MCF 10A (cell line): ENCODE results near the gene IFNA5. TPM values are rescaled to one million over a fixed set of nuclear protein-coding genes. Genes with fewer than 3 reads are reported as not detected.

Experiments
- BruUV-seq: library from RNA; stranded (reverse); fragments of 400-500 nt; replicated peaks from 2 replicates; lab custom pipeline; 2021; lab: Mats Ljungman, UMichigan
- CTCF ChIA-PET: fragments of 300-600 bp; sonication (Branson Sonifier 250); formaldehyde crosslinking; extraction: SDS; loops from one replicate; lab custom pipeline; 2021; ENCODE audit warnings: antibody characterized with exemption, inconsistent platforms; lab: Yijun Ruan, JAX
- POLR2A ChIA-PET: fragments of 300-600, 350-650 bp; sonication (Branson Sonifier 250); formaldehyde crosslinking; extraction: SDS; loops from one replicate; lab custom pipeline; 2020; ENCODE audit warnings: antibody characterized with exemption, inconsistent platforms; lab: Yijun Ruan, JAX
- DNase-seq: peaks from one replicate; pipeline ENCODE4 v3.0.0-alpha.2; 2018; ENCODE audit not compliant: unreplicated experiment
- H3K27ac Mint-ChIP-seq: one replicate; pipeline ENCODE4 v1.8.0; 2022; ENCODE audit warnings: mild to moderate bottlenecking, low read depth, mixed read lengths; ENCODE audit not compliant: unreplicated experiment
- H3K27me3 Mint-ChIP-seq: one replicate; pipeline ENCODE4 v1.8.0; 2022; ENCODE audit warnings: mixed read lengths; ENCODE audit not compliant: insufficient read depth, unreplicated experiment
- H3K36me3 Mint-ChIP-seq: one replicate; pipeline ENCODE4 v1.8.0; 2022; ENCODE audit warnings: mild to moderate bottlenecking, moderate library complexity, mixed read lengths; ENCODE audit not compliant: insufficient read depth, unreplicated experiment
- H3K4me1 Mint-ChIP-seq: one replicate; pipeline ENCODE4 v1.8.0; 2022; ENCODE audit warnings: mixed read lengths; ENCODE audit not compliant: insufficient read depth, unreplicated experiment
- H3K4me3 Mint-ChIP-seq: one replicate; pipeline ENCODE4 v1.8.0; 2022; ENCODE audit warnings: mild to moderate bottlenecking, moderate library complexity, mixed read lengths; ENCODE audit not compliant: unreplicated experiment
- H3K9me3 Mint-ChIP-seq: one replicate; pipeline ENCODE4 v1.8.0; 2022; ENCODE audit warnings: mixed read lengths; ENCODE audit not compliant: unreplicated experiment
- intact Hi-C: fragments of 100-400 bp; cut with micrococcal nuclease; formaldehyde crosslinking; loops from 2 replicates; pipeline ENCODE4 v1.14.1; 2022
- total RNA-seq: library from RNA; stranded (reverse); gene quantifications from 2 replicates; pipeline ENCODE4 v1.2.3, GENCODE V29; 2022
- TF ChIP-seq, protein P1 (sequence below): fragments of 200-600 bp; IDR thresholded peaks from one replicate; pipeline ENCODE4 v1.8.0; 2022; ENCODE audit warnings: antibody characterized with exemption, mild to moderate bottlenecking; ENCODE audit not compliant: unreplicated experiment

IFNA5 gene
- total RNA-seq, 1 experiment from 2014 or later: not detected

DNA sequence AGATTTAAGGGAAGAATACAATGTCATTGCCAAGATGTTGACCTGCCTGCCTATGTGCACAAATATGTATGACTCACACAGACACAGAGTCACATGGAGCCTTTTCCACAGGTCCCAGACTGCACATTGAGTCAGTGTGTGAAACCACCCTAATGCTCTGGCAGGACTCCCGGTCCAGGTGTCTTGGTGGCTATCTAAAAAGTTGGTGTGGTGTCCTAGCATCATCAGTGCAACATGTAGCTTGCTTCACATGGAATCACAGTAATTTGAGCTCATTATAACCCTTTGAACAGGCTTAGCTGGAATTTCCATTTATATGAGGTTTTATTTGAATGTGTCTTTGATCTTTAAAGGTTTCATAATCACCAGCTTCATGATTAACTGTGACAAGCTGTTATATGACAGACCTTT, 10.7 kb downstream of the IFNA5 start:
- no peak overlapping the region for H3K4me3 Mint-ChIP-seq
- no peaks in the 10 kb centered on the region for H3K9me3 Mint-ChIP-seq
- BruUV-seq: no TSS peak
- CTCF ChIA-PET: no interaction called here
- POLR2A ChIA-PET: no interaction called here
- intact Hi-C loops: no loop called here
- H3K27me3 Mint-ChIP-seq: peaks cover 10% of the 10 kb centered on the region
- TF ChIP-seq, protein P1, sequence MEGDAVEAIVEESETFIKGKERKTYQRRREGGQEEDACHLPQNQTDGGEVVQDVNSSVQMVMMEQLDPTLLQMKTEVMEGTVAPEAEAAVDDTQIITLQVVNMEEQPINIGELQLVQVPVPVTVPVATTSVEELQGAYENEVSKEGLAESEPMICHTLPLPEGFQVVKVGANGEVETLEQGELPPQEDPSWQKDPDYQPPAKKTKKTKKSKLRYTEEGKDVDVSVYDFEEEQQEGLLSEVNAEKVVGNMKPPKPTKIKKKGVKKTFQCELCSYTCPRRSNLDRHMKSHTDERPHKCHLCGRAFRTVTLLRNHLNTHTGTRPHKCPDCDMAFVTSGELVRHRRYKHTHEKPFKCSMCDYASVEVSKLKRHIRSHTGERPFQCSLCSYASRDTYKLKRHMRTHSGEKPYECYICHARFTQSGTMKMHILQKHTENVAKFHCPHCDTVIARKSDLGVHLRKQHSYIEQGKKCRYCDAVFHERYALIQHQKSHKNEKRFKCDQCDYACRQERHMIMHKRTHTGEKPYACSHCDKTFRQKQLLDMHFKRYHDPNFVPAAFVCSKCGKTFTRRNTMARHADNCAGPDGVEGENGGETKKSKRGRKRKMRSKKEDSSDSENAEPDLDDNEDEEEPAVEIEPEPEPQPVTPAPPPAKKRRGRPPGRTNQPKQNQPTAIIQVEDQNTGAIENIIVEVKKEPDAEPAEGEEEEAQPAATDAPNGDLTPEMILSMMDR: no peak
- no peaks in the 10 kb centered on the region for H3K4me1 Mint-ChIP-seq
- no peak overlapping the region for H3K27ac Mint-ChIP-seq
- no peaks in the 10 kb centered on the region for H3K36me3 Mint-ChIP-seq
- DNase-seq: peak; percentile 60

DNA sequence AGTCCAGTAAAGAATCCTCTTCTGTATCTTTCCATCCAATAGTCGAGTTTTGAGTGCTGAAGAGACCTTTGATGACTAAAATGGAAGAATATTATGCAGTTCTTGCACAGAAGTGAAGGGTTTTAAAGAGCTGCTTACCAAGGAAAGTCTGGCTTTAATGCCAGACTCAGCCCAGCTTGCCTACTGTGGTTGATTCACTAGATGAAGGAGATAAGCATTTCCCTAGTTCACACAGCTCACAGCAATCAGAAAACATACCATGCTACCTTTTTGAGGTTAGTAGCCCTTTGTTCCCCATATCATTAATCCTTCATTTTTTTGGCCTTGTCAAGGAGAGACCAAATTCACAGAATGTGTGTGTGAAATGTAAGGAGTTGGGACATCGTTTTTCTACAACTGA, 15.3 kb downstream of the IFNA5 start:
- Mint-ChIP-seq H3K4me3 (no peak overlapping the region), H3K4me1 (no peaks in the 10 kb centered on the region), H3K9me3 (no peaks in the 10 kb centered on the region), H3K27ac (no peak overlapping the region), H3K27me3 (peaks cover 15% of the 10 kb centered on the region), H3K36me3 (no peaks in the 10 kb centered on the region)
- TF ChIP-seq, protein P1: no peak
- intact Hi-C loops: no loop called here
- ChIA-PET CTCF (no interaction called here), POLR2A (no interaction called here)
- no TSS peak for BruUV-seq
- DNase-seq: no peak

DNA sequence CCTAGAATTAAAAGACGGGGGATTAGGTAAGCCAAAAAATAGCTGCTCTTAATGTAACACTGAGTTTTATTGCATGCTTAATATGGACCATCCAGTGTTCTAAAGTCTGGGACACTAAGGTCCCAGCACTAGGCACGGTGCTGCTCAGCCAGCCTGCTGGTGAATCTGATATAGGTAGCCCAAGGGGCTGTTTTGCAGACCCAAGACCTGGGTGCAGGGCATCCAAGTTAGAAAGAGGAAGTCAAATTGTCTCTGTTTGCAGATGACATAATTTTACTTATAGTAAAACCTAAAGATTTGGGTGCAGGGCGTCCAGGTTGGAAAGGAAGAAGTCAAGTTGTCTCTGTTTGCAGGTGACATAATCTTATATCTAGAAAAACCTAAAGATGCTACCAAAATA, 17.8 kb downstream of the IFNA5 start:
- Mint-ChIP-seq H3K4me1 (no peaks in the 10 kb centered on the region), H3K27me3 (peaks cover 17% of the 10 kb centered on the region), H3K36me3 (no peaks in the 10 kb centered on the region), H3K27ac (no peak overlapping the region), H3K4me3 (no peak overlapping the region), H3K9me3 (no peaks in the 10 kb centered on the region)
- no TSS peak for BruUV-seq
- no peak for DNase-seq
- intact Hi-C loops: no loop called here
- TF ChIP-seq, protein P1: no peak
- CTCF ChIA-PET: interaction anchor here (1.0 kb wide), 1 partner anchor 15 kb away, joined by 3 read pairs; no protein-coding TSS in a partner anchor
- POLR2A ChIA-PET: no interaction called here

DNA sequence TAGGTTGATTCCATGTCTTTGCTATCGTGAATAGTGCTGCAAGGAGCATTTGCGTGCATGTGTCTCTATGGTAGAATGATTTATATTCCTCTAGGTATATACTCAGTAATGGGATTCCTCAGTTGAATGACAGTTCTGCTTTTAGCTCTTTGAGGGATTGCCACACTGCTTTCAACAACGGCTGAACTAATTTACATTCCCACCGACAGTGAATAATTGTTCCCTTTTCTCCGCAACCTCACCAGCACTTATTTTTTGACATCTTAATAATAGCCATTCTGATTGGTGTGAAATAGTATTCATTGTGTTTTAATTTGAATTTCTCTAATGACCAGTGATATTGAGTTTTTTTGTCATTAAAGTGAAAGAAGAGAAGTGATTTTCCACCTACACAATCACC, 18.5 kb downstream of the IFNA5 start:
- POLR2A ChIA-PET: no interaction called here
- H3K4me3 Mint-ChIP-seq: no peak overlapping the region
- intact Hi-C loops: no loop called here
- no TSS peak for BruUV-seq
- H3K9me3 Mint-ChIP-seq: no peaks in the 10 kb centered on the region
- no peak for DNase-seq
- peaks cover 24% of the 10 kb centered on the region for H3K27me3 Mint-ChIP-seq
- no peaks in the 10 kb centered on the region for H3K36me3 Mint-ChIP-seq
- H3K27ac Mint-ChIP-seq: no peak overlapping the region
- no peaks in the 10 kb centered on the region for H3K4me1 Mint-ChIP-seq
- TF ChIP-seq, protein P1: no peak
- CTCF ChIA-PET: interaction anchor here (0.7 to 1.0 kb wide), 2 partner anchors 15 to 1020 kb away, joined by 3 read pairs; no protein-coding TSS in a partner anchor
